Prostate gland (tissue), 2 donors: ENCODE measurements around the gene MAP1LC3B2.

Source experiments
- POLR2A ChIP-seq: fragments of 450-650 bp; IDR thresholded peaks from one replicate; pipeline ENCODE4 v1.6.1; 2016; ENCODE audit warnings: antibody characterized with exemption, mild to moderate bottlenecking
- TF ChIP-seq, protein P1 (sequence below), 4 experiments: fragments of 200-600 bp in 2 of 4; fragments of 450-650 bp in 2 of 4; sonication (generic) in 2 of 4; IDR thresholded peaks; 1 replicate in 3 of 4; 2 replicates in 1 of 4; pipeline ENCODE4 v1.5.1; 2016 to 2019; ENCODE audit warnings: antibody characterized with exemption in 4 of 4, mild to moderate bottlenecking in 2 of 4, moderate library complexity in 2 of 4

DNA sequence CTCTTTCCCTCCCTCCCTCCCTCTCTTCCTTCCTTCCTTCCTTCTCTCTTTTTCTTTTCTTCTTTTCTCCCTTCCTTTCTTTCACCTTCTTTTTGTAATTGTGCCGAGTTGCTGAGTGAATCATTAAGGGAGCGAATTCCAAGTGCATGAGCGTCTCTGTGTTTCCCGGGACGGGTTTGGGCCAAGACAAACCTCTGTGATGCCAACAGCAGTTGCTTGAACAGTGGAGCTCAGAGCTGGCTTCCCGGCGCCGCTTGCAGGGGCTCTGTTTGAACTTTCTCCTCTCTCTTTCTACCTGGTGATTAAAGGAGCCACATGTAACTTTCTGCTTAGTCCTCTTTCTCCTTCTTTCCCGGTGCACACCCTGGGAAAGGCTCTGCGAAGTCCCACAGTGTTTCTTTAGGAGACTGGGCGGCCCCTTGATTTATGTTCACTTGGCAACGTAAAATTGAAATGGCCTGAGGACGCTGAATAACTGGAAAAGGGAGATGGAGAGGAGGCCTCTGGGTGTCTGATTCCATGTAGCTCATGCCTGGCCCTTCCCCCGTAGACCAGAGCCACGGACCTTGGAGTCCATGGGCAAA lies 33.7 kb upstream of the MAP1LC3B2 start:
- TF ChIP-seq POLR2A = no peak
- TF ChIP-seq, protein P1, sequence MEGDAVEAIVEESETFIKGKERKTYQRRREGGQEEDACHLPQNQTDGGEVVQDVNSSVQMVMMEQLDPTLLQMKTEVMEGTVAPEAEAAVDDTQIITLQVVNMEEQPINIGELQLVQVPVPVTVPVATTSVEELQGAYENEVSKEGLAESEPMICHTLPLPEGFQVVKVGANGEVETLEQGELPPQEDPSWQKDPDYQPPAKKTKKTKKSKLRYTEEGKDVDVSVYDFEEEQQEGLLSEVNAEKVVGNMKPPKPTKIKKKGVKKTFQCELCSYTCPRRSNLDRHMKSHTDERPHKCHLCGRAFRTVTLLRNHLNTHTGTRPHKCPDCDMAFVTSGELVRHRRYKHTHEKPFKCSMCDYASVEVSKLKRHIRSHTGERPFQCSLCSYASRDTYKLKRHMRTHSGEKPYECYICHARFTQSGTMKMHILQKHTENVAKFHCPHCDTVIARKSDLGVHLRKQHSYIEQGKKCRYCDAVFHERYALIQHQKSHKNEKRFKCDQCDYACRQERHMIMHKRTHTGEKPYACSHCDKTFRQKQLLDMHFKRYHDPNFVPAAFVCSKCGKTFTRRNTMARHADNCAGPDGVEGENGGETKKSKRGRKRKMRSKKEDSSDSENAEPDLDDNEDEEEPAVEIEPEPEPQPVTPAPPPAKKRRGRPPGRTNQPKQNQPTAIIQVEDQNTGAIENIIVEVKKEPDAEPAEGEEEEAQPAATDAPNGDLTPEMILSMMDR (IDR thresholded peaks at IDR 0.05) = no peak
